GM12891 (cell line): ENCODE results near the gene AHSG.

Source experiments
- POLR2A ChIP-seq: IDR thresholded peaks from 2 replicates; pipeline ENCODE4 v1.6.1; 2011; ENCODE audit warnings: low read depth, low read length, control low read depth
- POLR2AphosphoS5 ChIP-seq: IDR thresholded peaks from 2 replicates; pipeline ENCODE4 v1.6.1; 2011; ENCODE audit warnings: low read depth, low read length, control low read depth
- TAF1 ChIP-seq: IDR thresholded peaks from 2 replicates; pipeline ENCODE4 v1.6.1; 2011; ENCODE audit warnings: low read depth, low read length, control low read depth

DNA sequence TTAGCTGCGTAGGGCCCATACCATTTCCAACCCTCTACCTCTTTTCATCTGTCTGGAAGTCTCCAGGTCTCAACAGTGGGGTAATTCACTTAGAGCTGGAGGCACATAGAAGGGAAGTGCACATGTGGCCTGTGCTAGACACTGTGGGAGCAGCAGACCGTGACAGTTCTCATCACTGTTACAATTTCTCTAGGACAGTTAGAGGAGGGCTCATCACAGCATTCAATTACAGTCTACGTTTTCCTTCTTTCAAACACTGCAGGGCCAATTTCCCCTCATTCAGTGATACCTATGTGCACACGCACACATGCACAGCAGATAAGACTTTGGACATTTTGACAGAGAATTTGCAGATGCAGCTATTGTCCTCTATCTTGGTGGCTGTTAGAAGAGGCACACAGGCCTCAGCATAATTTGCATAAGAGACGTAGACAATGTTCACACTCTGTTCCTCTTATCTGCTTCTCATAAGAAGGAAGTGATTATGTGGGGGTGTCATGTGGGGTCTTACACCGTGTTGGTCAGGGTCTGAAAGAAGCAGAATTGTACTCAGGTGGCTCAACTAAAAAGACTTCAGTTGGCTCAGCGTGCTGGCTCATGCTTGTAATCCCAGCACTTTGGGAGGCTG, 40.3 kb downstream of the AHSG start:
- TF ChIP-seq POLR2AphosphoS5 (no peak), POLR2A (no peak), TAF1 (no peak)
